HepG2 (cell line): ENCODE data around the gene IFNLR1. TPM values are rescaled to one million over a fixed set of nuclear protein-coding genes. Genes with fewer than 3 reads are reported as not detected.

Source experiments
- BHLHE40 ChIP-seq: IDR thresholded peaks from 2 replicates; pipeline ENCODE4 v1.6.1; 2011; ENCODE audit warnings: low read length, improper control_type of control experiment
- BORCS8-MEF2B ChIP-seq: sonication (generic); formaldehyde crosslinking; IDR thresholded peaks from 2 replicates; pipeline ENCODE4 v1.8.0; 2022; ENCODE audit warnings: mild to moderate bottlenecking, missing genetic modification reagents
- BRD4 ChIP-seq: sonication (generic); formaldehyde crosslinking; IDR thresholded peaks from 2 replicates; pipeline ENCODE4 v1.4.0; 2020; ENCODE audit warnings: missing genetic modification reagents
- CENPT ChIP-seq: sonication (generic); formaldehyde crosslinking; IDR thresholded peaks from 2 replicates; pipeline ENCODE4 v1.8.0; 2022; ENCODE audit warnings: low read depth, mild to moderate bottlenecking, moderate library complexity, missing genetic modification reagents
- ELF3 ChIP-seq: IDR thresholded peaks from 2 replicates; pipeline ENCODE4 v1.6.1; 2016; ENCODE audit warnings: missing genetic modification reagents, missing compliant biosample characterization
- GTF3A ChIP-seq: sonication (generic); formaldehyde crosslinking; conservative IDR thresholded peaks from 2 replicates; pipeline ENCODE4 v1.4.0; 2020; ENCODE audit warnings: mild to moderate bottlenecking, missing genetic modification reagents
- HNRNPL ChIP-seq: fragments of 200-400 bp; formaldehyde crosslinking; IDR thresholded peaks from 2 replicates; pipeline ENCODE4 v1.6.1; 2017; ENCODE audit warnings: mild to moderate bottlenecking, low read depth, low read length
- NCOR1 ChIP-seq: fragments of 200-600 bp; sonication (generic); IDR thresholded peaks from 2 replicates; pipeline ENCODE4 v1.7.0; 2017; ENCODE audit warnings: antibody characterized with exemption, low read length, borderline replicate concordance
- RARA ChIP-seq: IDR thresholded peaks from 2 replicates; pipeline ENCODE4 v1.6.1; 2016; ENCODE audit warnings: missing genetic modification reagents, missing compliant biosample characterization
- RARG ChIP-seq: sonication (generic); formaldehyde crosslinking; IDR thresholded peaks from 2 replicates; pipeline ENCODE4 v1.4.0; 2020; ENCODE audit warnings: low read depth, mild to moderate bottlenecking, missing genetic modification reagents
- RFX1 ChIP-seq: fragments of 450-650 bp; IDR thresholded peaks from 2 replicates; pipeline ENCODE4 v1.6.1; 2017
- SETDB1 ChIP-seq: sonication (generic); formaldehyde crosslinking; IDR thresholded peaks from 2 replicates; pipeline ENCODE4 v1.5.1; 2020; ENCODE audit warnings: missing genetic modification reagents, mild to moderate bottlenecking, borderline replicate concordance
- SNAPC2 ChIP-seq: sonication (generic); formaldehyde crosslinking; IDR thresholded peaks from 2 replicates; pipeline ENCODE4 v1.8.1; 2022; ENCODE audit warnings: mild to moderate bottlenecking, missing genetic modification reagents
- ZGPAT ChIP-seq: IDR thresholded peaks from 2 replicates; pipeline ENCODE4 v1.6.1; 2016; ENCODE audit warnings: mild to moderate bottlenecking
- ZMAT3 ChIP-seq: sonication (generic); formaldehyde crosslinking; conservative IDR thresholded peaks from 2 replicates; pipeline ENCODE4 v1.7.0; 2021; ENCODE audit warnings: missing genetic modification reagents
- ZNF143 ChIP-seq: sonication (generic); formaldehyde crosslinking; IDR thresholded peaks from 2 replicates; pipeline ENCODE4 v1.4.0; 2020; ENCODE audit warnings: missing genetic modification reagents
- ZNF569 ChIP-seq: sonication (generic); formaldehyde crosslinking; IDR thresholded peaks from 2 replicates; pipeline ENCODE4 v1.5.0; 2020; ENCODE audit warnings: mild to moderate bottlenecking, missing genetic modification reagents, moderate library complexity, borderline replicate concordance
- ZNF713 ChIP-seq: sonication (generic); formaldehyde crosslinking; IDR thresholded peaks from 2 replicates; pipeline ENCODE4 v1.4.0; 2020; ENCODE audit warnings: mild to moderate bottlenecking, missing genetic modification reagents
- ZNF740 ChIP-seq: sonication (generic); formaldehyde crosslinking; IDR thresholded peaks from 2 replicates; pipeline ENCODE4 v1.4.0; 2020; ENCODE audit warnings: missing genetic modification reagents
- ZNF792 ChIP-seq: IDR thresholded peaks from 2 replicates; pipeline ENCODE4 v1.6.1; 2016
- polyA plus RNA-seq, 8 experiments: library from polyadenylated mRNA; depleted of rRNA in 3 of 8; stranded (reverse) in 7 of 8; unstranded in 1 of 8; fragments of >200 nt; fragmentation: Illumina TruSeq in 4 of 8; extraction: Trizol in 4 of 8; gene quantifications; 2 replicates each; pipeline versions ENCODE4 v1.2.1 to v1.2.3, GENCODE V29; 2011 to 2016; ENCODE audit warnings: low read depth in 4 of 8, missing spikeins in 1 of 8, mixed read lengths in 1 of 8; ENCODE audit not compliant: insufficient read depth in 1 of 8
- total RNA-seq, 5 experiments: library from RNA; depleted of rRNA; stranded (reverse); fragments of >200 nt; fragmentation: Illumina TruSeq; extraction: Trizol; gene quantifications; 2 replicates each; pipeline ENCODE4 v1.2.3, GENCODE V29; 2016; ENCODE audit warnings: low read depth in 1 of 5
- TF ChIP-seq, protein P1 (sequence below): sonication (generic); formaldehyde crosslinking; IDR thresholded peaks from 2 replicates; pipeline ENCODE4 v1.5.0; 2020; ENCODE audit warnings: missing genetic modification reagents
- TF ChIP-seq, protein P2 (sequence below): sonication (generic); formaldehyde crosslinking; IDR thresholded peaks from 2 replicates; pipeline ENCODE4 v1.9.0; 2021; ENCODE audit warnings: missing genetic modification reagents, borderline replicate concordance
- TF ChIP-seq, protein P3 (sequence below): sonication (generic); formaldehyde crosslinking; IDR thresholded peaks from 2 replicates; pipeline ENCODE4 v1.9.0; 2021; ENCODE audit warnings: missing genetic modification reagents, borderline replicate concordance

The IFNLR1 gene
- total and polyA plus RNA-seq, 2 of the 13 experiments (the other 11 are each of a cell fraction or from before 2014, with no cell fraction given) = 3.8 to 8.5 TPM

GRCh38 chr1:24118410-24119242 is 68.5 kb downstream of the IFNLR1 start (continued):
- TF ChIP-seq, protein P1, sequence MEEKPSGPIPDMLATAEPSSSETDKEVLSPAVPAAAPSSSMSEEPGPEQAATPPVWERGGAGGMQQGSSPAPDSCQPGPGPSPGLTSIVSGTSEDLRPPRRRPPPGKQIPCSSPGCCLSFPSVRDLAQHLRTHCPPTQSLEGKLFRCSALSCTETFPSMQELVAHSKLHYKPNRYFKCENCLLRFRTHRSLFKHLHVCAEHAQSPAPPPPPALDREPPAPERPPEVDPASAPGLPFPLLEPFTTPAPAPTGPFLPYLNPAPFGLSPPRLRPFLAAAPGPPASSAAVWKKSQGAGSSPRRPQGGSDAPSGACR = peak; percentile 56; the same call in 1 of the 2 replicates
- no peak for TF ChIP-seq CENPT (CRISPR knock-in tag)
- no peak for TF ChIP-seq BORCS8-MEF2B (CRISPR knock-in tag)
- TF ChIP-seq SETDB1 = no peak
- TF ChIP-seq, protein P2, sequence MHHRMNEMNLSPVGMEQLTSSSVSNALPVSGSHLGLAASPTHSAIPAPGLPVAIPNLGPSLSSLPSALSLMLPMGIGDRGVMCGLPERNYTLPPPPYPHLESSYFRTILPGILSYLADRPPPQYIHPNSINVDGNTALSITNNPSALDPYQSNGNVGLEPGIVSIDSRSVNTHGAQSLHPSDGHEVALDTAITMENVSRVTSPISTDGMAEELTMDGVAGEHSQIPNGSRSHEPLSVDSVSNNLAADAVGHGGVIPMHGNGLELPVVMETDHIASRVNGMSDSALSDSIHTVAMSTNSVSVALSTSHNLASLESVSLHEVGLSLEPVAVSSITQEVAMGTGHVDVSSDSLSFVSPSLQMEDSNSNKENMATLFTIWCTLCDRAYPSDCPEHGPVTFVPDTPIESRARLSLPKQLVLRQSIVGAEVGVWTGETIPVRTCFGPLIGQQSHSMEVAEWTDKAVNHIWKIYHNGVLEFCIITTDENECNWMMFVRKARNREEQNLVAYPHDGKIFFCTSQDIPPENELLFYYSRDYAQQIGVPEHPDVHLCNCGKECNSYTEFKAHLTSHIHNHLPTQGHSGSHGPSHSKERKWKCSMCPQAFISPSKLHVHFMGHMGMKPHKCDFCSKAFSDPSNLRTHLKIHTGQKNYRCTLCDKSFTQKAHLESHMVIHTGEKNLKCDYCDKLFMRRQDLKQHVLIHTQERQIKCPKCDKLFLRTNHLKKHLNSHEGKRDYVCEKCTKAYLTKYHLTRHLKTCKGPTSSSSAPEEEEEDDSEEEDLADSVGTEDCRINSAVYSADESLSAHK (CRISPR knock-in tag) = no peak
- peak; percentile 80 for TF ChIP-seq ZNF740 (CRISPR knock-in tag)
- no peak for TF ChIP-seq BHLHE40
- TF ChIP-seq RARG (CRISPR knock-in tag) = no peak
- TF ChIP-seq ZGPAT (CRISPR knock-in tag) = peak; percentile 65
- TF ChIP-seq ZNF792 (CRISPR knock-in tag) = no peak
- TF ChIP-seq SNAPC2 (CRISPR knock-in tag) = no peak
- TF ChIP-seq ZNF143 (CRISPR knock-in tag) = no peak
- no peak for TF ChIP-seq BRD4 (CRISPR knock-in tag)
- peak; percentile 22; the same call in 1 of the 2 replicates for TF ChIP-seq NCOR1
- TF ChIP-seq GTF3A = no peak
- TF ChIP-seq, protein P3, sequence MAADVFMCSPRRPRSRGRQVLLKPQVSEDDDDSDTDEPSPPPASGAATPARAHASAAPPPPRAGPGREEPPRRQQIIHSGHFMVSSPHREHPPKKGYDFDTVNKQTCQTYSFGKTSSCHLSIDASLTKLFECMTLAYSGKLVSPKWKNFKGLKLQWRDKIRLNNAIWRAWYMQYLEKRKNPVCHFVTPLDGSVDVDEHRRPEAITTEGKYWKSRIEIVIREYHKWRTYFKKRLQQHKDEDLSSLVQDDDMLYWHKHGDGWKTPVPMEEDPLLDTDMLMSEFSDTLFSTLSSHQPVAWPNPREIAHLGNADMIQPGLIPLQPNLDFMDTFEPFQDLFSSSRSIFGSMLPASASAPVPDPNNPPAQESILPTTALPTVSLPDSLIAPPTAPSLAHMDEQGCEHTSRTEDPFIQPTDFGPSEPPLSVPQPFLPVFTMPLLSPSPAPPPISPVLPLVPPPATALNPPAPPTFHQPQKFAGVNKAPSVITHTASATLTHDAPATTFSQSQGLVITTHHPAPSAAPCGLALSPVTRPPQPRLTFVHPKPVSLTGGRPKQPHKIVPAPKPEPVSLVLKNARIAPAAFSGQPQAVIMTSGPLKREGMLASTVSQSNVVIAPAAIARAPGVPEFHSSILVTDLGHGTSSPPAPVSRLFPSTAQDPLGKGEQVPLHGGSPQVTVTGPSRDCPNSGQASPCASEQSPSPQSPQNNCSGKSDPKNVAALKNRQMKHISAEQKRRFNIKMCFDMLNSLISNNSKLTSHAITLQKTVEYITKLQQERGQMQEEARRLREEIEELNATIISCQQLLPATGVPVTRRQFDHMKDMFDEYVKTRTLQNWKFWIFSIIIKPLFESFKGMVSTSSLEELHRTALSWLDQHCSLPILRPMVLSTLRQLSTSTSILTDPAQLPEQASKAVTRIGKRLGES (CRISPR knock-in tag) = no peak
- no peak for TF ChIP-seq RFX1
- no peak for TF ChIP-seq ZNF569 (CRISPR knock-in tag)
- TF ChIP-seq ZNF713 (CRISPR knock-in tag) = 0 out of 2 replicates have a peak, but pooled peaks have one; percentile 37
- TF ChIP-seq ZMAT3 (CRISPR knock-in tag) = 0 out of 2 replicates have a peak, but pooled peaks have one; percentile 40
- peak; percentile 93 for TF ChIP-seq RARA
- TF ChIP-seq ELF3 (CRISPR knock-in tag) = peak; percentile 88
- no peak for TF ChIP-seq HNRNPL
